GM12873 (cell line): Measurements from ENCODE around the gene YTHDF1.

ENCODE experiments used
- CTCF ChIP-seq: IDR thresholded peaks from 2 replicates; pipeline ENCODE4 v1.5.1; 2012; ENCODE audit warnings: low read depth, mild to moderate bottlenecking, moderate library complexity, low read length, control low read depth; ENCODE audit not compliant: insufficient read depth; ENCODE audit errors: missing control alignments

The YTHDF1 gene

GRCh38 chr20:63198606-63199005 is 17.3 kb downstream of the YTHDF1 start:
- no peak for TF ChIP-seq CTCF

GRCh38 chr20:63196768-63197470 is 19.0 kb downstream of the YTHDF1 start:
- no peak for TF ChIP-seq CTCF

- no peak for TF ChIP-seq CTCF
These were observed 21.1 kb downstream of the YTHDF1 start for GRCh38 chr20:63194797-63195173.

- TF ChIP-seq CTCF = no peak
These were observed 21.7 kb downstream of the YTHDF1 start for GRCh38 chr20:63194007-63194796.

GRCh38 chr20:63192721-63193120 is 23.2 kb downstream of the YTHDF1 start:
- no peak for TF ChIP-seq CTCF

- TF ChIP-seq CTCF = no peak
These were observed 24.5 kb downstream of the YTHDF1 start for GRCh38 chr20:63191400-63191799.

GRCh38 chr20:63190828-63191227 is 25.1 kb downstream of the YTHDF1 start:
- no peak for TF ChIP-seq CTCF
